PC-3 (cell line): ENCODE measurements around the gene SGCD. TPM values are rescaled to one million over a fixed set of nuclear protein-coding genes. Genes with fewer than 3 reads are reported as not detected.

Experiments
- ATAC-seq: fragments of 200-7000 bp; cut with Tn5 transposase; 2 replicates; pipeline ENCODE4 v1.9.1; 2020; ENCODE audit warnings: mild to moderate bottlenecking, moderate library complexity
- BruUV-seq: library from RNA; stranded (reverse); fragments of 400-500 nt; replicated peaks from 2 replicates; lab custom pipeline; 2021; lab: Mats Ljungman, UMichigan
- CTCF ChIA-PET: fragments of 300-600 bp; sonication (Branson Sonifier 250); formaldehyde crosslinking; loops from one replicate; lab custom pipeline; 2022; ENCODE audit warnings: antibody characterized with exemption; lab: Charles Lee
- POLR2A ChIA-PET: fragments of 300-600 bp; sonication (Branson Sonifier 250); formaldehyde crosslinking; loops from one replicate; lab custom pipeline; 2022; ENCODE audit warnings: antibody characterized with exemption; ENCODE audit not compliant: unreplicated experiment; lab: Charles Lee
- DNase-seq: peaks from one replicate; pipeline ENCODE4 v3.0.0-alpha.2; 2015
- H2AFZ ChIP-seq: fragments of 300-600 bp; sonication (generic); 2 replicates; pipeline ENCODE4 v1.6.0; 2016; ENCODE audit warnings: antibody characterized with exemption, low read length
- H3F3A ChIP-seq: fragments of 300-600 bp; sonication (generic); one replicate; pipeline ENCODE4 v1.6.0; 2017; ENCODE audit warnings: antibody characterized with exemption, low read length, control low read depth, mild to moderate bottlenecking; ENCODE audit not compliant: unreplicated experiment
- H3K27ac ChIP-seq: fragments of 300-600 bp; sonication (generic); 2 replicates; pipeline ENCODE4 v1.5.1; 2016; ENCODE audit warnings: mild to moderate bottlenecking, low read length
- H3K27me3 ChIP-seq: fragments of 300-600 bp; sonication (generic); 2 replicates; pipeline ENCODE4 v1.6.1; 2016; ENCODE audit warnings: low read length, mixed read lengths
- H3K36me3 ChIP-seq: fragments of 300-600 bp; sonication (generic); 2 replicates; pipeline ENCODE4 v1.6.1; 2016; ENCODE audit warnings: low read depth, mixed run types, low read length, mixed read lengths
- H3K4me1 ChIP-seq: fragments of 300-600 bp; sonication (generic); 2 replicates; pipeline ENCODE4 v1.5.1; 2016; ENCODE audit warnings: low read length; ENCODE audit not compliant: insufficient read depth
- H3K4me2 ChIP-seq: fragments of 300-600 bp; sonication (generic); 2 replicates; pipeline ENCODE4 v1.6.0; 2016; ENCODE audit warnings: low read length
- H3K4me3 ChIP-seq: fragments of 300-600 bp; sonication (generic); 2 replicates; pipeline ENCODE4 v1.5.1; 2016; ENCODE audit warnings: mild to moderate bottlenecking, low read length, mixed read lengths
- H3K79me2 ChIP-seq: fragments of 300-600 bp; sonication (generic); 2 replicates; pipeline ENCODE4 v1.6.1; 2017; ENCODE audit warnings: low read length, mixed read lengths
- H3K9ac ChIP-seq: fragments of 300-600 bp; sonication (generic); 2 replicates; pipeline ENCODE4 v1.6.0; 2016; ENCODE audit warnings: mild to moderate bottlenecking, low read length
- H3K9me2 ChIP-seq: fragments of 300-600 bp; sonication (generic); replicated peaks from 2 replicates; pipeline ENCODE4 v1.6.1; 2016; ENCODE audit warnings: mixed run types, low read length, mixed read lengths
- H3K9me3 ChIP-seq: fragments of 300-600 bp; sonication (generic); 2 replicates; pipeline ENCODE4 v1.6.1; 2016; ENCODE audit warnings: low read length, mixed read lengths
- H4K20me1 ChIP-seq: fragments of 300-600 bp; sonication (generic); 2 replicates; pipeline ENCODE4 v1.6.1; 2016; ENCODE audit warnings: low read length, mixed read lengths
- CTCF ChIP-seq: fragments of 300-600 bp; sonication (generic); conservative IDR thresholded peaks from 2 replicates; pipeline ENCODE4 v1.5.1; 2017; ENCODE audit warnings: antibody characterized with exemption, low read depth, mild to moderate bottlenecking, low read length
- EZH2 ChIP-seq: fragments of 300-600 bp; sonication (generic); IDR thresholded peaks from one replicate; pipeline ENCODE4 v1.6.1; 2017; ENCODE audit warnings: antibody characterized with exemption, mild to moderate bottlenecking, low read length; ENCODE audit not compliant: unreplicated experiment
- EZH2phosphoT487 ChIP-seq: fragments of 300-600 bp; sonication (generic); IDR thresholded peaks from 2 replicates; pipeline ENCODE4 v1.6.1; 2018; ENCODE audit warnings: mild to moderate bottlenecking, antibody characterized with exemption, low read length, borderline replicate concordance
- intact Hi-C: fragments of 100-400 bp; cut with micrococcal nuclease; formaldehyde crosslinking; loops from 2 replicates; pipeline ENCODE4 v1.9.0; 2023
- total RNA-seq: library from RNA; depleted of rRNA; stranded (reverse); fragments of >200 nt; gene quantifications from 2 replicates; pipeline ENCODE4 v1.2.3, GENCODE V29; 2014

SGCD gene
- total RNA-seq, 1 experiment from 2014 or later, result 0.15 TPM

GRCh38 chr5:156669416-156669815 is 342.5 kb downstream of the SGCD start:
- intact Hi-C loops, result no loop called here
- H3K27ac ChIP-seq, result no peak overlapping the region
- ATAC-seq (no peak), DNase-seq (no peak)
- no peak for TF ChIP-seq CTCF
- no peak for TF ChIP-seq EZH2
- no peak for TF ChIP-seq EZH2phosphoT487
- ChIA-PET CTCF (no interaction called here), POLR2A (no interaction called here)
- no peaks in the 10 kb centered on the region for H3F3A ChIP-seq
- H3K4me2 ChIP-seq, result no peak overlapping the region
- H3K9me2 ChIP-seq, result no peaks in the 10 kb centered on the region
- no peaks in the 10 kb centered on the region for H3K79me2 ChIP-seq
- H2AFZ ChIP-seq, result no peak overlapping the region
- BruUV-seq, result no TSS peak
- 0 out of 2 replicates have a peak, but pooled peaks cover 1% of the 10 kb centered on the region for H3K27me3 ChIP-seq
- no peaks in the 10 kb centered on the region for H4K20me1 ChIP-seq
- H3K4me1 ChIP-seq, result no peaks in the 10 kb centered on the region
- H3K9me3 ChIP-seq, result no peaks in the 10 kb centered on the region
- H3K9ac ChIP-seq, result no peak overlapping the region
- no peaks in the 10 kb centered on the region for H3K36me3 ChIP-seq
- no peak overlapping the region for H3K4me3 ChIP-seq

- intact Hi-C loops, result no loop called here
- DNase-seq (no peak), ATAC-seq (no peak)
- Histone ChIP-seq H3F3A (no peaks in the 10 kb centered on the region), H4K20me1 (no peaks in the 10 kb centered on the region), H3K27me3 (0 out of 2 replicates have a peak, but pooled peaks cover 3% of the 10 kb centered on the region), H3K4me3 (no peak overlapping the region), H3K9me3 (no peaks in the 10 kb centered on the region), H3K79me2 (no peaks in the 10 kb centered on the region), H3K9ac (no peak overlapping the region), H3K9me2 (no peaks in the 10 kb centered on the region), H3K27ac (no peak overlapping the region), H3K4me1 (no peaks in the 10 kb centered on the region), H2AFZ (no peak overlapping the region), H3K36me3 (no peaks in the 10 kb centered on the region), H3K4me2 (no peak overlapping the region)
- ChIA-PET POLR2A (no interaction called here), CTCF (no interaction called here)
- TF ChIP-seq EZH2 (no peak), CTCF (no peak), EZH2phosphoT487 (no peak)
- no TSS peak for BruUV-seq
These were observed 343.7 kb downstream of the SGCD start for GRCh38 chr5:156670615-156671014.

- Histone ChIP-seq H3K27ac (no peak overlapping the region), H3K9ac (no peak overlapping the region), H3K9me3 (no peaks in the 10 kb centered on the region), H3K4me3 (no peak overlapping the region), H3K9me2 (no peaks in the 10 kb centered on the region), H3F3A (no peaks in the 10 kb centered on the region), H3K79me2 (no peaks in the 10 kb centered on the region), H3K36me3 (no peaks in the 10 kb centered on the region), H3K4me2 (no peak overlapping the region), H2AFZ (no peak overlapping the region), H3K4me1 (peaks cover 7% of the 10 kb centered on the region), H3K27me3 (0 out of 2 replicates have a peak, but pooled peaks cover 3% of the 10 kb centered on the region), H4K20me1 (no peaks in the 10 kb centered on the region)
- ATAC-seq (no peak), DNase-seq (no peak)
- intact Hi-C loops, result loop anchor here (5.0 kb wide), 2 partner anchors 142 to 627 kb away; no protein-coding TSS in a partner anchor
- no TSS peak for BruUV-seq
- CTCF ChIA-PET, result no interaction called here
- TF ChIP-seq EZH2phosphoT487 (no peak), CTCF (no peak), EZH2 (no peak)
- POLR2A ChIA-PET, result no interaction called here
These were observed 348.4 kb downstream of the SGCD start for GRCh38 chr5:156675395-156675794.
